HG02798 (cell line): ENCODE data around the gene CABCOCO1.
"Not testable (repeated sequence)": the region's sequence is repeated elsewhere in the genome, so short reads cannot be mapped to it uniquely, and the experiment has no call there.

Experiments
- ATAC-seq: cut with Tn5 transposase; IDR thresholded peaks from one replicate; pipeline ENCODE4 v1.9.1; 2021; ENCODE audit warnings: mild to moderate bottlenecking; ENCODE audit not compliant: unreplicated experiment, poor library complexity

The CABCOCO1 gene

DNA sequence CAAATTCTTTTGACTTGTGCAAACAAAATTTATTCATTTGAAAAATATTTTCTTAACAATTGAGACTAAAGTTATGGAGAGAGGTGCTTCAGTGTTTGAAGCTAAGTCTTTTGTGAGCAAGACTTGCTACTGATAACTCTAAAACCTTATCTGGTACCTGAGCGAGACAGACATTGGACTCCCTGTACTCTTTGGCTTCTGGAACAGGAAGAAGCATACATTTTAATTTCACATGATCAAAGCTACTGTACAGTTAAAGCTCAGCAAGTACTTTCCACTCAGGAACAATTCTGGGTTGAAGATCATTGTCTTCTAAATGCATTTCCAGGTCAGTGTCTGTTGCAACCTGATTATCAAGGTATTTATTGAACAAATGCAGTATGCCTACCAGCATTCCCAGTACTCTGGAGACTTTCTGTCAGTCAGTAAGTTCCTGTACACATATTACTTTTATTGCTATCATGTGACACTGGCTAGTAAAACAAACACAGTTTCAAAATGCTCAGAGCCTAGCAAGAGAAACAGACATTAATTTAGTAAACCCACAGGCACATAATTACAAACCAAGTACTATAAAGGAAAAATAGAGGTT lies 42.4 kb downstream of the CABCOCO1 start:
- no peak for ATAC-seq

DNA sequence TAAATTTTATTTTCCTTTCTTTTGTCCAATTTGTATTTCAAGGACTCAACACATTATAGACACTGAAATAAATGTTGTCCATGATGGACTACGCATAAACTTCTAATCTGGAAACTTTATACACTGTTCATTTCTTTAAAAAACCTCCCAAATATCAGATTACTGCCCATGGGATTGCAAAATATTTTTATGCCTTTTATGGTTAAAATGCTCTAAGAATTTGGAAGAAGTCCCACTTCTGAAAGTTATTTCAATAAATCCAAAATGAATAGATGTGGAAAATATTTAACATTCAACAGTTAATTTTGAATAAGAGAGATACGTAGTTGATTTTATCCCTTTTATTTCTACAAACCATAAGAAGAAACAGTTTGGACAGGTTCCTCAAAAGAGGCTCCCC lies 46.1 kb downstream of the CABCOCO1 start:
- ATAC-seq = no peak

DNA sequence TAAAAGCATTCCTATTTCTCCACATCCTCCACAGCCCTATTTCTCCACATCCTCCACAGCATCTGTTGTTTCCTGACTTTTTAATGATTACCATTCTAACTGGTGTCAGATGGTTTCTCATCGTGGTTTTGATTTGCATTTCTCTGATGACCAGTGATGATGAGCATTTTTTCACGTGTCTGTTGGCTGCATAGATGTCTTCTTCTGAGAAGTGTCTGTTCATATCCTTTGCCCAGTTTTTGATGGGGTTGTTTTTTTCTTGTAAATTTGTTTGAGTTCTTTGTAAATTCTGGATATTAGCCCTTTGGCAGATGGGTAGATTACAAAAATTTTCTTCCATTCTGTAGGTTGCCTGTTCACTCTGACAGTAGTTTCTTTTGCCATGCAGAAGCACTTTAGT lies 49.4 kb downstream of the CABCOCO1 start:
- not testable (repeated sequence) for ATAC-seq

DNA sequence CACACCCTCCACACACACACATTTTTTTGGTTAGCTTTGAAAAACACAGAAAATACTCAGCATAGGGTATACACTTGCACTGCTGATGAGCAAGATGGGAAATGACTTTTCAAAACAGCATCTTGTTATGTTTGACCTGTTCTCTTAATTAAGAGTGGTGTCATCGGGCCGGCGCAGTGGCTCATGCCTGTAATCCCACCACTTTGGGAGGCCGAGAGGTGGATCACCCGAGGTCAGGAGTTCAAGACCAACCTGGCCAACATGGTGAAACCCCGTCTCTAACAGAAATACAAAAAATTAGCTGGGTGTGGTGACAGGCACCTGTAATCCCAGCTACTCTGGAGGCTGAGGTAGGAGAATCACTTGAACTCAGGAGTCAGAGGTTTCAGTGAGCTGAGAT lies 56.7 kb downstream of the CABCOCO1 start:
- ATAC-seq = not testable (repeated sequence)

DNA sequence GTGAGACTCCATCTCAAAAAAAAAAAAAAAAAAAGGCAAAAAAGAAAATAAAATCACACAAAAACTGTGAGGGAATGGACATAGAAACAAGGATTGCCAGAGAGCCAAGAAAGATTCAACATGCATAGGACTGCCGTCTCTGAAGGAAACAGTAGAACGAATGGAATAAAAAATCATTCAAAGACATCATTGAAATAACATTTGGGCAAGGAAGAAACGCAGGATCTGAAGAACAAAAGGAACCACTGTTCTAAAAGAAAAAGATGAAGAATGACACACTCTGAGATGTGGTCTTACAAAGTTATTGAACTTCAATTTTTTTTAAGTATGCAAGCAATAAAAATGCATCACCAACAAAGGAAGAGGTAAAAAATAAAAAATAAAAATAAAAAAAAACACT lies 57.2 kb downstream of the CABCOCO1 start:
- no peak for ATAC-seq

DNA sequence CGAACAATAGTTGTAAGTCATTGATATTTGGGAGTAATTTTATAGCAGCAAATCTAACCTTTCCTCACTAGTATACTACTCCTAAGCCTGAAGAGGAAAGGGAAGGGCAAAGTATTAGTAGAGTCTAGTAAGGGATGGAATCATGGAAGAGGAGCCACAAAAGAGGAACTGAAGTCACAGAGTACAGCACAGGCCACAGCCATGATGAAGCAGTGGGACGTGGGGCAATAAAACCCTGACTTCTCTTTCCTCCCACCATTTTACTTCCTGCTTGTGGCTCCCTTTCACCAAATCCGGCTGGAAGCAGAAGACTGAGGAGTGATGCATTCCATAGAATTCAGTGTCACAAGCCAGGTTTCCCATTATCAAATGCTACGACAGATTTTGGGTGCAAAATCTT lies 58.7 kb downstream of the CABCOCO1 start:
- ATAC-seq = no peak

DNA sequence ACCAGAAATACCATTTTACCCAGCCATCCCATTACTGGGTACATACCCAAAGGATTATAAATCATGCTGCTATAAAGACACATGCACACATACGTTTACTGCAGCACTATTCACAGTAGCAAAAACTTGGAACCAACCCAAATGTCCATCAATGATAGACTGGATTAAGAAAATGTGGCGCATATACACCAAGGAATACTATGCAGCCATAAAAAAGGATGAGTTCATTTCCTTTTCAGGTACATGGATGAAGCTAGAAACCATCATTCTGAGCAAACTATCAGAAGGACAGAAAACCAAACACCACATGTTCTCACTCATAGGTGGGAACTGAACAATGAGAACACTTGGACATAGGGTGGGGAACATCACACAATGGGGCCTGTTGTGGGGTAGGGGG lies 62.5 kb downstream of the CABCOCO1 start:
- ATAC-seq = not testable (repeated sequence)

DNA sequence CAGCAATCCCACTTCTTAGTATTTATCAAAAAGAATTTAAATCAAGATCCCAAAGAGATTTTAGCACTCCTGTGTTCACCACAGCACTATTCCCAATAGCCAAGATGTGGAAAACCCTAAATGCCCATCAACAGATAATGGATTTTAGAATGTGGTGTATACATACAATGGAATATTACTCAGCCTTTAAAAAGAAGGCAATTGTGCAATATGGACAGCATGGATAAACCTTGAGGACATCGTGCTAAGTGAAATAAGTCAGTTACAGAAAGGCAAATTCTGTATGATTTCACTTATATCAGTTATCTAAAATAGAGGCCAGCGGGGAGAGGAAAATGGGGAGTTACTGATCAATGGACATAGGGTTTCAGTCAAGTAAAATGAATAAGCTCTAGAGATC lies 66.9 kb downstream of the CABCOCO1 start:
- ATAC-seq = no peak

DNA sequence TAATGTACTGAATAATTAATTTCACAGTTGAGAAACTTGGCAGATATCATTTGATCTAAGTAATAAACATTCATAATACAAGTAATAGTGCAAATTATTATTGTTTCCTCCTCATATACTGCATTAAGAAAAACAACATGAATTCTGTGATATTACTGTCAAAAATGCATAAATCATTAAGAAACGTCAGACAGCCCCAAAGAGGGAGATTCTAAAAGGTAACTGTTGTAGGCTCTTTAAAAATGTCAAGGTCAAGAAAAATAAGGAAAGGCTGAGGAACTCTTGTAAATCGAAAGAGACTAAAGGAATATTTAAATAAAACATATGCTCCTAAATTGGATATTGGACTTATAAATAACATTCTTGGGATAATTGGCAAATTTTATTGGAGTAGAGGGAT lies 67.9 kb downstream of the CABCOCO1 start:
- no peak for ATAC-seq

DNA sequence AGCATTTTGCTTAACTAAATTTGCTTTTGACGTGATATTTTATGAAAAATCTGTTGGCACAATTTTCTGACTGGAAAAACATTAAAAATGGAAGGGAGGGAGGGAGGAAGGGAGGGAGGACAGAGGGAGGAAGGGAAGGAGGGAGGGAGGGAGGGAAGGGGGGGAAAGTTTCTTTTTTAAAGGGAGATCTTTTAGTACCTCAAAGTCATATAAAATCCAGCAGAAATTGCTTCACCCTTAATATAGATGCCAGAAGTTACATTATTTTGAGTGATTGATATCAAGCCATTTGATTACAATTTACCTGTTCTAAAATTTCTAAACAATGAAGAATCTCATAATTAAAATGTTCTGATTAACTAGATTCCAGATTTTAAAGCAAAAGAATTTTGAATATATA lies 68.9 kb downstream of the CABCOCO1 start:
- ATAC-seq = no peak

DNA sequence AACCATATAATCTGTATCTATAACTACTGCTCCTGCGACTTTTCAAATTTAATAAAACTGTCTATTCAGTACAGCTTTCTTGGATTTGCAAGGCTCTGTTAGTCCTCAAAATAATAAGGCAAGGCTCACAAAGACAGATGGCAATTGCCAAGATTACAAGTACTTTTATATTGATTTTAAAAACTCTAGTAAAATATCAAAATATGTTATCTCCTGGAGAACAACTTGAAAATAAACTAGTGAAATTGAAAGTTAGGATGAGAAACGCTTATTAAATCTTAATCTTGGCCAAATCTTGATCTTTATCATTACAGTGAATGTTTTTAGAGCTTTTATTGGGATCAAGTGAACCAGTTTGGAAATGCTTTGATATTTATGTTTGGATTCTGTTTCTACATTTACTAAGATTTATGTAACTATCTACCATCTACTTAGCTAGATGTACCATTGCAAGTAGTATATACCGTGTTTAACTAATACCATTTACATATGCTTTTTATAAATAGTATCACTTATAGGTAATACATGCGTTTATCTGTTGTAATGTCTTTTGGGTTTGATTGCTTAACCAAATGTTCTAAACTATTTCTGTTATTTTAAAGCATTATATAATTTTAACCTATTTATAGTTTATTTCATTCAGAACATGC lies 70.0 kb downstream of the CABCOCO1 start:
- ATAC-seq = no peak

DNA sequence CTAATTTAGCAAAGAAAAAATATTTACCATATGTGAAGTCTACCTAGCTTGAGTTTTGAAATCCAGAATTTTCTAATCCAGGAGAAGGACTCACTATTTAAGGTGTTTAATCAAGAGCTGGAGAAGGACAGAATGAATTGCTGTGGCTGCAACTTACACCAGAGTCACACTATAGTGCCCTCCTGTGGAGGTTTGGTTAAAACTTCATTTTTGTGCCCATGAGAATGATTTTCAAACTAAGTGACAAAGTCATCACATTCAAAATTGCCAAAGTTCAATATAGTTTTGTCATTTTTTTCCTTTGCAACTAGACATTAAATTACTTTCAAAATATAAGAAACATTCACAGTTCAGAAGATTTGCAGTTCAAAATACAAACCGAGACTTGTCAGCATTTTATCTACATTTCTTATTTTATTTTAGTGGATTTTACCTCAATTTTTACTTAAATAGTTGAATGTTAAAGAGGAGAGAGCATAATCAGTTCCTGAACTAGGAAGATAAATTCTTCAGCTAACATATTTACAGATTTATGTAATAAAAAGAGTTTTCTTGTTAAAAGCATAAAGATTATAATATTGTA lies 70.7 kb downstream of the CABCOCO1 start:
- no peak for ATAC-seq

DNA sequence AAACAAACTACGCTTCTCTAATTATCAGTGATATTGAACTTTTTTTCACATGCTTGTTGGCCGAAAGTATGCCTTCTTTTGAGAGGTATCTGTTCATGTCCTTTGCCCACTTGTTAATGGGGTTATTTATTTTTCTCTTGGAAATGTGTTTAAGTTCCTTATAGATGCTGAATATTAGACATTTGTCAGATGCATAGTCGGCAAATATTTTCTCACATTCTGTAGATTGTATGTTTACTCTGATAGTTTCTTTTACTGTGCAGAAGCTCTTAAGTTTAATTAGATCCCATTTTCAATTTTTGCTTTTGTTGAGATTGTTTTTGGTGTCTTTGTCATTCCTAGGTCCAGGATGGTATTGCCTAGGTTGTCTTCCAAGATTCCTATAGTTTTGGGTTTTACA lies 73.2 kb downstream of the CABCOCO1 start:
- ATAC-seq = no peak

DNA sequence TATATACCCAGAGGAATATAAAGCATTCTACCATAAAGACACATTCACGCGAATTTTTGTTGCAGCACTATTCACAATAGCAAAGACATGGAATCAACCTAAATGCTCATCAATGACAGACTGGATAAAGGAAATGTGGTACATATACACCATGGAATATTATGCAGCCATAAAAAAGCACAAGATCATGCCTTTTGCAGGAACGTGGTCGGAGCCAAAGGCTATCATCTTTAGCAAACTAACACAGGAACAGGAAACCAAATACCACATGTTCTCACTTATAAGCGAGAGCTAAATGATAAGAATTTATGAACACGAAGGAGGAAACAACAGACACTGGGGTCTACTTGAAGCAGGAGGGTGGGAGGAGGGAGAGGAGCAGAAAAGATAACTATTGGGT lies 74.7 kb downstream of the CABCOCO1 start:
- ATAC-seq = not testable (repeated sequence)

DNA sequence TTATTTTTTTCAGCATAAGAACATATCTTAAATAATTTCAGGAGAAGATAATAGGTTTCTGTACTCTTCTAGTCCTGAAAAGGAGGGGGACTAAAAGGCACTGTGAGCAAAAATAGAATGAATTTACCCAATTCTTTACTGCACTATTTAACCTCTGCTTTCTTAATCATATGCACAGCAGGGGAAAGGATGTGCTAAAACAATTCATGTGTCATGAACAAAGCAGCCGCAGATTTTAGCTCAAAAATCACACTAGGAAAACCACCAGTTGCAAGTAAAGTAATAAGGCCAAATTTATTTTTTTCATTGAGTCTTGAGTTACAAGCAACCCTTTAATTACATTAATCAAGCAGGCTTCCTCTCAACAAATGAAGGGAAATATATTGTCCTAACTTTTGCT lies 80.1 kb downstream of the CABCOCO1 start:
- no peak for ATAC-seq

DNA sequence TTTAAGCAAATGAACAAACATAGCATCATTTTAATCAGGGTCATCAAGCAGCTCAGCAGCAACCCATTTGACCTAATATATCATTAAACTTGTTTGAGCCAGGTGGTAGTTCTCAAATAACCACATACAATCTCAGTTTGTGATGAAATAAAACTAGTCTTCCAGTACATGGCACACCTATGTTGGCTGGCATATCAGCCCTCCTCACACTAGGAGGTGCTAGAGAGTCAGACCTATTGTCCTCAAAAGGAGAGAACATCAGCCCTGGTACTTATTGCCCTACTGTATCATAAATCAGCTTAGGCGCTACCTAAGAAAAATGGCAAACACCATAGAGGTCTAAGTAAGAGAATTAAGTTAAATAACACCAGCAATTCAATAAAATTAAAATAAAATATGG lies 81.7 kb downstream of the CABCOCO1 start:
- no peak for ATAC-seq

DNA sequence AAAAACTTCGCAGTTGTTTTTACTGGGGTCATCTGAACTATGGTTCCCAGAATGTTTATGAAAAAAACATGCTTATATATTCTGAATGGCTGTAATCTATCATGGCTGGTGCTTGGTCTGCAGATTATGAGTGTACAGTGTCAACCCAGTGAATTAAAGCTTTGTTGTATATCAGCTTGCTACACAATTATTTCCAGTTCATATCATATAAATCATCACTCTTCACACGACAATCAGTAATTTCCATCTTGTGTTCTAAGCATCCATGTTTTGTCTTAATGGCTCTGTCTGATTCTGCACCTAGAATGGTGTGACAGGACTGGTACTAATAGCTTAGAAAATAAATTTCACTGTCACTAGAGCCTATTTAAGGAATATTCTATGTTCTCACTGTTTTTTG lies 83.6 kb downstream of the CABCOCO1 start:
- no peak for ATAC-seq

DNA sequence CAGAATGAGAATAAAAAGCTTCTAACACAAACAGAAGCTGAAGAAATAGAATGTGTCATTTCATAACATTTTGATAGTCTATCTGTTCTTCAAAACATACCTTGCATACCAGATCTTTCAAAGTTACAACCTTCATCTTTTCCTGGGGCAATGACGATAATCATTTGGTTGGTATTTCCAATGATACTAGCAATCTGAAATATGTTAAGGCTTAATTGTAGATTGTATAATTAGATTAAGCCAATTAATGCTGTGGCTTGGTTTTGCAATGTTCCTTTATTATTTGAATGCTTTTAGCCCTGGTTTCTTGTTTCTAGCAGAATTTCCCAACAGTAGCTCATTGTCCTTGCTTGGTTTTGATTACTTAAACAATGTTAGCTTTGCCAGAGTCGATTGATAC lies 84.6 kb downstream of the CABCOCO1 start:
- ATAC-seq = no peak

DNA sequence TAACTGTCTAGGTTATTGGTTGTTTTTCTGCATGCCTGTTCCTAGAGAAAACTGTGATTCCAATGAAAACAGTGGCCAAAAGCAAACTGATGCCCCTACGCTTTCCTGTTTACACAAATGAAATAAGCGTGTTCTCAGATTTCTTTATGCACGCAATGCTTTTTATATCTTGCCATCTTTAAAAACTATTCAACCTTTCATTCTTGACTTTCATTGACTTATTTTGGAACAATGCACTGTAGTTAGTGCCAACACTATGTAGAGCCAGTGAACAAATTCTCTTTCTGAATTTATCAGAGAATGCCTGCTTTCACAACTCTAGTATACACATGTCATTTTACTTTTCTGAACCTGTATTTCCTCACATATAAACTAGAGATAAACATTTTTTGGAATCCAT lies 86.6 kb downstream of the CABCOCO1 start:
- no peak for ATAC-seq

DNA sequence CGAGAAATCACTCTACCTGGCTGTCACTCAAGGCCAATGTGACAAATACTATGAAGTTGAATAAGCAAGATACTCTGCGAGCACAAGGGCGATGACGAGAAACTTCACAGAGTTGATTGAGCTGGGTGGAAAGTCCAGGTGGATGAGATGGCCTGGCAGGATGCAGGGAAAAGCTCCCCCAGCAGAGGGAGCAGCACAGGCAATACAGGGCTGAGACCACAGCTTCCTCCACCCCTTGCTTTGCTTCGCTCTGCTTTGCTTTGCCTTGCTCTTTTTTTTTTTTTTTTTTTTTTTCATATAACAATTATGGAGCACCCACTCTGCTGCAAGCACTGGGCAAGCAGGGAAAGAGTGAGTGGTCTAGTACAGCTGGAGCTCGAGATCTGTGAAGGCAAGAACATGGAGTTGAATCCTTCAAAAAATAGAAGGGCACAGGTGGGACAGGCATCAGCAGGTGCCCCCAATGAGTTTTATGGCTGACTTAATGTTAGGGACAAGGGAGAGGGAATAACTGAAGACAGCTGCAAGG lies 88.3 kb downstream of the CABCOCO1 start:
- peak; percentile 91 for ATAC-seq

DNA sequence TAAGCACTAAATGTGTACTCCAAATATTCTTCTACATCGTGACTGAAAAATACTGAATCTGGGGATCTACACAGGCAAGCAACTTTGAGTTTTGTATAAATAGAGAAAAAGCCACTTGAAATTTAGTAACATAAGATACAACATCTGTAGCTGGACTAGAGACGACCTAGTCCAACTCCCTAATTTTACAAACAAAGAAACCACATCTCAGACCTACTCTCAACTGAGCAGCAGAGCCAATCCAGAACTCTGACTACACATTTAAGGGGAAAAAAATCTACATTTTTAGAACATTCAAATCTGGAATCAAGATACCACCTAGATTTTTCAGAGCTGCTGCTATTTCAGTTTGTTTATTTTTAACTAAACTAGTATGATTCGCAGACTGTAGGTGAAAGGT lies 88.9 kb downstream of the CABCOCO1 start:
- ATAC-seq = peak; percentile 12
